SKM-1 (cell line): ENCODE results near the gene ZNF74.

Experiments used
- DNase-seq: peaks from one replicate; lab custom pipeline; 2025; ENCODE audit not compliant: unreplicated experiment; lab: John Stamatoyannopoulos, UW

Gene ZNF74

DNA sequence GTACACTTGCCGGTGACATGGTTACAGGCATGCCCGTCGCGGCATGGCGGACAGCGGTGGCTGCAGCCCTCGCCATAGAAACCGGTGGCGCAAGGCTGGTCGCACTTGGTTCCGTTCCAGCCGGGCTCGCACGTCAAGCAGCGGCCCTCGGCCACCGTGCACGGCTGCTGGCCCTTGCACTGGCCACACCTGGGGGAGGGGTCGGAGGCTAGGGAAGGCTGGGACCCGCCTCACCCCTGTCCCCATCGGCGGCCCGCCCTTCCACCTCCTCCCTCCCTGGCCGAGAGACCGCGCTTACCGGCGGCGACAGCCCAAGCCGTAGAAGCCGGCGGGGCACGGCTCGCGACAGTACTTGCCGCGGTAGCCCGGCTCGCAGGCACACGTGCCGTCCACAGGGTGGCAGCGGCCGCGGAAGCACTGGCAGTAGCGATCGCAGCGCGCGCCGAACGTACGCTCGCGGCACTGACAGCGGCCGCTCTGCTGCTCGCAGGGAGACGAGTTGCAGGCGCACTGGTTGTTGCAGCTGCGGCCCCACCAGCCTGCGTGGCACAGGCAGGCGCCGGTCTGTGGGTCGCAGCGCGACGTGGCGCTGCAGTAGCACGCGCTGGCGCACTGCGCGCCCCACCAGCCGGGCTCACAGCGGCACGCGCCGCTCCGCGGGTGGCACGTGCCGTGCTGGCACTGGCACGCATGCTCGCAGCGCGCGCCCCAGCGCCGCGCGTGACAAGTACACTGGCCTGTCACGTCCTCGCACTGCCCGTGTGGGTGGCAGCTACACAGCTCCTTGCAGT, 37.0 kb downstream of the ZNF74 start:
- no peak for DNase-seq

DNA sequence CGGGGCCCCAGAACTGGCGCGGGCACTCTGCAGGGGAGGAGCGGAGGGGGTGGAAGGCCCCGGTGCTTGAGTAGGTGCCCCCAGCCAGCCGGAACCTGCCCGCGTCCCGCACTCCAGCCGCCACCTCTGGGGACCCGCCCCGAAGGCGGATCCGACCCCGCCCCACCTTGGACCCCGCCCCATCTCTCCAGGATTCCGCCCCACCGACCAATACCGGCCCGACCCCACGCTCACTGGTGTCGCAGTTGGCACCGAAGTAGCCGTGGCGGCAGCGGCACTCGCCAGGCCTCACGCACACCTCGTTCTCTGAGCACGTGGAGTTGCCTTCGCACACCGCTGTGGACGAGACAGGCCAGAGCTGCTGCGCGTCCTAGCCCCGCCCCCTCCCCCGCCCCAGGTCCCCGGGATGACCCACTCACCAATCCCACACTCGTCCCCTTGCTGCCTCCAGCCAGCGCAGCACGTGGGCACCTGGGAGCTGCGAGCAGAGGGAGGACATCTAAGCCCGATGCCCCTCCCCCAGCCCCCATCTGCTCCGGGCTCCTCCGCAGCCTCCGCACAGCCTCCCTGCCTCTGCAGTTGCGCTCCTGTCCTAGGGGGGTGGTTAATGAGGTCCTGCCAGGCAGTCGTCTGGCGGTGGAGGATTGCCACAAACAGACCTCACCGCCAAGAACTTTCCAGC, 37.7 kb downstream of the ZNF74 start:
- DNase-seq = no peak

DNA sequence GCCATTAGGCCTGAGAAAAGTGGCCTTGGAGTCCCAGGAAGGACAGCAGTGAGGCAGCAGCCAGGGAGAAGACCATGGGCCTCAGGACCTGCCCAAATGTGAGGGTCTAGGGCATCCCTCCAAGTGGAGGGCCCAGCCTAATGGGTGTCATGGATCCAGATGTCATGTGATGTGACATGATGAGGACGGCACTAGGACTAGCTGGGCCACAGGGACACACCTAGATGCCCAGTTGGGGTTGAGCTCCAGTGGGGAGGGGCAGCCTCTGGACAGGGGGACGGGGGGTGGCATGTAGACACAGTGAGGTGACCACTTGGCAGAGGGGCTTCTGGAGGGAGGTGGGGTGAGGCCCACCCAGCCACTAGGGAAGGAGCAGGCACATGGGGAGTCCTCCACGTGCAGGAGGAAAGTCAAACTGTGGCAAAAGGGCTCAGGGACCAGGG, 38.3 kb downstream of the ZNF74 start:
- no peak for DNase-seq

DNA sequence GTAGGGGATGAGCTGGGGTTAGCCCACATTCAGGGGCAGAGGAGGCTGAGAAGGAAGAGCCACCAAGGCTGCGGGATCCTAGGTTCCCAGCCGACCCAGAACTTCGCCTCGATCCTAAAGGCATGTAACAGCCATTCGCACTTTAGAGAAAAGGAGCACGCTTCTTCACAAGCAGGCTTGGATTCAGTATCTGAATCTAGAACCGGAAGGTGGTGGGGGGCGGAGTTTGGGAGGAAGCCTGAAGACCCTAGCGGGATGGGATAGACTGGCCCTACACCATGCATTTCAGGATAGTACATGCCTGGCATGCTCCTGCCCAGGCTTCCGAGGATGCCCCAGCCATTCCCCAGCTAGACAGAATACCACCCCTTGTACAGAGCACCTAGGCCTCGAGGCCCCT, 39.2 kb downstream of the ZNF74 start:
- no peak for DNase-seq

GRCh38 chr22:20433686-20434241, 39.8 kb downstream of the ZNF74 start:
- no peak for DNase-seq

DNA sequence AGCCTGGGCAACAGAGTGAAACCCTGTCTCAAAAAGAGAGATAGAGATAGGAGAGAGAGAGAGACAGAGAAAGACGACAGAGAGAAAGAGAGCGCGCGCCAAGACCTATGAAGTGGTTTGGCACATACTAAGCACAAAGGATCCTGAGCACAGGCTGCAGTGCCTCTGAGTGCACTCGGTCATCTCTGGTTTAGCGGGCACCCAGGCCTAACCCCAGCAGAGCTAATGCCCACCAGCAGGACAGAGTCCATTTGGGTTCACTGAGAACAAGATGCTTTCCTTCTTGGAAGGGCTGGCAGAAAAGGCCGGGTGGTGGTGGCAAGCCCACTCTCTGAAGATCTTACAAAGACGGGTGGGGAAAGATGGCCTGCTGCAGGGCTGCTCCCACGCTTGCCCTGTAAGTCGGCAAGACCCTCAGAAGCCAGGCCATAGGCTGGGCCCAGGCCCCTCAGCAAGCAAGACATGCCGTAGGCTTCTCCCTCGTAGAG, 40.4 kb downstream of the ZNF74 start:
- no peak for DNase-seq

DNA sequence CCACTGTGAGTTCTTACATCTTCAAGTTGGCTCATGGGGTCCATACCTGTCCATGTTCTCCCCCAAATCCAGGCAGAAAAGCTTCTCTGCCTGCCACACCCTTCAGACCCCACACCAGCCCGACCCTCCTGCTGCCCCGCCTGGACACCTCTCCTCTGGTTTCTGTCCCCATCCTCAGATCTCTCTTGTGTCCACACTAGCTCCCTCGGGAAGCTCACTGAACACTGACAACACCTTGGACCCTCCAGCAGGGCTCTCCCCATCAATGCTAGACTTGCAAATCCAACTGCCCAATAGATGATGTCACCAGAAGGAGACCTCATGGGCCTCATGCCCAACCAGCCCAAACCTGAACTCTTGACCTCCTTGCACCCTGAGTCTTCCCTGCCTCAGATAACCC, 40.8 kb downstream of the ZNF74 start:
- DNase-seq = no peak

DNA sequence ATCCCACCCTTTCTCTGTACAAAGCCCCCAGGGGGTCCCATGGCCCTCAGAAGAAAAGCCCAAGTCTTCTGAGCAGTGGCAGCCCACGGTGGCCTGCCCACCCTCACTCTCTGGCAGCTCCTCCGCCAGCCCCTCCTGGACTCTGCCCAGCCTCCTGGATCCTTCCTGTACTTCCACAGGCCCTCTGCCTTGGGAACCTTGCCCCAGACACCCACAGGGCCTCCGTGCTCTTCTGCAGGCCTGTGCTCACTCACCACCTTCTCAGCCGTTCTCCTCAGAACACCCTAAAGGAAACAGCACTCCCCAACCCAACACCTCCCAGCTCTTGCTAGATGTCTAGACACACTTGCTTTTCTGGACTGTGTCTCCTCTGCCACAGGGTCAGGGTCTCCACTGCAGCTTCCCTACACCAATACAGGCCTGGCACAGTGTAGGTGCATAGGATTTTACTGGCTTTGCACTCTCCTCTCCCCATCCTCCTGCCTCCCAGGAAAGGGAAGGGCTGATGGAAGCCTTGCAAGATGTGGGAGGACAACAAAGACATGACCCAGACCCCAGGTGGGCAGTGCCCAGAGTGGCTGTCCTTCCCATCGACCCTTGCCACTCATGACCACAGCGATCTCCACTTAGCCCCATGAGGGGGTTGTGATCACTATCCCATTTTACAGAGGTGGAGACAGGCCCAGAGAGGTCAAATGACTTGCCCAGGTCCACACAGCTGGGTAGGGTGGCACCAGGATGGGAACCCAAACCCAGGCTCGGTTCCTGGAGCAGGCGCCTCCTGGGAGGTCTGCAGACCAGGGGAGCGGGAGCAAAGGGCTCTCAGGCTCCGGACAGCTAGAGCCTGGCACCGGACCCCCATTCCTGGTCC, 41.7 kb downstream of the ZNF74 start:
- DNase-seq = no peak

- no peak for DNase-seq
These were observed 42.4 kb downstream of the ZNF74 start for GRCh38 chr22:20436307-20436767.

DNA sequence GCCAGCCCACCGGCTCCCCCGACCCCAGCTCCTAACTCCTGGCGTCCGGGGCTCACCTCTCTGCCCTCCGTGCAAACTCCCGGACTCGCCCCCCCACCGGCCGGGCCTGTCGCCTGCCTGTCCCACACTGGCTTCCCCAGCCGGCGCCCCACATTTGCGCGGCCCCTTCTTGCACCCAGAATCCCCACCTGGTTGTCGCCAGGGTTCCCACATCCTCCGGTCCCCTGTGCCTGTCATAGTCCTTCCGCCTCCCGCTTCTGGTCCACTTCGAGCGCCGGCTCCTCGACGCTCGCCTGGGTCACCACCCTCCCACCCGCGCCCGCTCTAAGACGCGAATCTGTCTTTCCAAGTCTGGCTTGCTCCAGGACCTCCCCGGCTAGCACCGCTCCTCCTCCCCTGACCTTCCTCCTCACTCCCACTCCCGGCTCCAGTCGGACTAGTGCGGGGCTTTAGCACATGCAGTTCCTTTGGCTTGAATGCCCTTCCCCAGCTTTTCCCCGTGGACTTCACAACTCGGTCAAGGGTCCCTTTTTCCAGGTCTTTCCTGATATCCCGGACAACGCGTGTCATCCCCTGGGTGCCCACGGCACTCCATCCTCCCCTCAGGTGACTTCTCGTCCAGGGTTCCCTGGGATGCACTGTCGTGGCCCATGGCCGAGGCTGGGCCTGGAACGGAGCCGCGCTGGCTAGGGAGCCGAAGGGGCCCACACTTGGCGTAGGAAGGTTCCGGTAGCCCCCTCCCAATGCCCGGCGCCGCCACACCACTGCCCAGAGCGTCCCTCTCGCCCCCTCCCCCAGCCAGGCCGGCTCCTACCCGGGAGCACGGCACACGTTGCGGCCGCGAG, 43.0 kb downstream of the ZNF74 start:
- DNase-seq = no peak

DNA sequence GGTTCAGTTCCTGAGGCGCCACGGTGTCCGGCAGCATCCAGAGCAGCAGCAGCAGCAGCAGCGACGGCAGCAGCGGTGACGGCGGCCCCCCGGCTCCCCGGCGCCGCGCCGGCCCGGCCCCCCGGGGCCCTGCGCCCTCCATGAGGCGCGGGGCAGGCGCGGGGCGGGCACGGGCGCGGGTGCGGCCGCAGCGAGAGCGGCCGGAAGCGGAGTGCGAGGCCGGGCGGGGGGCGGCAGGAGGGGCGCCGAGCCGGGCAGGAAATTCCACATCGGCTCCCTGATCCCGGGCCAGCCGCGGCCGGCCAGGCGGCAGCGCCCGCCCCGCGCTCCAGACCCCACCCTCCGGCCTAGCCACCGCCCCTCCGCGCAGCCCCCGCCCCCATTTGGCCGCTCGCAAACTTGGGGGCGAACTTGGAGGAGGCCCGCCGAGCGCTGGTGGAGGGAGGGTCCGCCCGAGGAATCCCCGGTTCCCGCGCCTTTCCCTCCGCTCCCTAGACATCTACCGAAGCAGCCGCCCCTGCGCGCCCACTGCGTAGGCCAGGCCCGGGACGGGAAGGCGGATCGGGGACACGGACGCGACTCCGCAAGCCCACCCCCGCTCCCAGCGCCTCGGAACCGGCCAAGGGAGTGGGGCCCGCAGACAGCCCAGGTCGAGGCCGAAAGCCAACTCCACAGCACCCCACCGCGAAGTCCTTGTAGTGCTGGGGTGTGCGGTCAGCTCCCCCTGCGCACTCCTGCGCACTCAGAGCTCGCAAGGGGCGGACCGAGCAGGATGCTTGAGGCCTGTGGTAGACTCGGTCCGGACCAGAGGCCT, 43.9 kb downstream of the ZNF74 start, which contains the start of gene SCARF2:
TSS of gene SCARF2 (minus strand) at position 213 of the 814 bp plus-strand sequence. CDS start at position 142, 71 bp downstream.
- no peak for DNase-seq

GRCh38 chr22:20438427-20438677, 44.4 kb downstream of the ZNF74 start:
- no peak for DNase-seq

- DNase-seq = no peak
These were observed 44.9 kb downstream of the ZNF74 start for GRCh38 chr22:20438678-20439492.

- DNase-seq = no peak
These were observed 45.6 kb downstream of the ZNF74 start for GRCh38 chr22:20439556-20439927.

DNA sequence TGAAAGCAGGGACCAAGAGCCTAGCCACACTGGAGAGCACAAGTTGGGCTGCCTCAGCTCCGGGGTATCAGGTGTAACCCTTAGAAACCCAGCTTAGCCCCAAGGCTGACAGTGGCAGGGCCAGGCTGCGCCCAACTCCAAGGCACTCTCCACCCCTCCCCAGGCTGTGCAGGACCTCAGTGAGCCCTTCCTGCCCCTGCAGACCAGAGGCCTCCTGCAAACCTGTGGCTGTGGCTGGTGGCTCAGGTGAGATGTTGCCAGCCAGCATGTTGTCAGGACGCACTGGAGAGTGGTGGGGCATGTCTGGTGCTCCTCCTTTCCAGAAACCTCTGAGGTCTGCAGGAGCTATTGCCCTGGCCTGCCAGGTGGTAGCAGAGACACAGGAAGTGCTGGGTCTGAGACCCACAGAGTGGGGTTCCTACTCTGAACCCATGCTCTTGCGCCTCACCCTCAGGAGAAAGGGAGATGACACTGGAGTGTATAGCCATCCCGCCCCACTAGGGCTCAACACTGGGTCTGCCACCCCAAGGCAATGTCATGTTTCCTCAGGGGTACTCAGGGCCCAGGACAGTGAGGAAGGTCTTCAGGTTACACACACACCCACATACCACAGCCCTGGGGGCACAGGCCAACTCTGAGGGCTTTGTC, 46.1 kb downstream of the ZNF74 start:
- no peak for DNase-seq

DNA sequence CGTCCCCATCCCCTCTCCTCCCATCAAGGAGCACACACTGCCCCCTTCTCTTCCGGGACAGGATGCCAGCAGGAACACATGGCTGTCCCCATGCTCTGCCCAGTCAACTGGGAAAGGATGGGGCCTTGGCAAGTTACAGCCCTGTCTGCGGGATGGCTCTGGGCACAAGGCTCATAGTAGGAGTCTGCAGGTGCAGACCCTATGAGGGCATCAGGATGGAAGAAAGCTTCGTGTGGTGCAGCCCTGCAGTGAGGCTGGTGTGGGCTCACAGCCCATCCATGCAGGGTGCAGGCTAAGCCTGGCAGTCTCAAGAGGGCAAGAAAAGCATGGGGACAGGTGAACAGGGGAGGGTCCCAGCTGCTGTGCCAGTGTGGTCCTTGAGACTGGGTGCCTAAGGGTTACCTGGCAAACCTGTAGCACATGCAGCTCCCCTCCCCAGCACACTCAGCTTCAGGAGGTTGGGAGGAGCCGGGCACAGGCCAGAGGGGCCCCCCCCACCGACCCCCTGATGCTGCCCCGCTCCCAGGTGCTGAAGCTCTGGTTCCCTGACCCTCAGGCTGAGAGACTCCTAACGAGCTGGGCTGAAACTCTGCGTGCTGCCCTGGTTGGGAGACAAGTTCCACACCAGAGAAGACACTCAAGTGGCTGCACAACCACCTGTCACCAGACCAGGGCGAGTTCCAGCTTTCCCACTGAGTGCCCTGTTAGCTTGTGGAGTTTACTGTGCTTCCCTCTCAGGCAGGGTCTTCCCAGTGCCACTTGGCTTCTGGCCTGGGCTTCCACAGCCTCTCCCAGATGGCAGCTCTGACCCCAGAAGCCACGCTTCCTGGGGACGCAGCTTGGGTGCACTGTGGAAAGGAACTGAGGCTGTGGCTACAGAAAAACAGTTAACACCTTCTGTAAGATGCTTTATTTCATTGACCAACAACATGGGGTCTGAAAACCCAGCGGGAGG, 47.0 kb downstream of the ZNF74 start:
- DNase-seq = no peak
